Inflammatory macrophage (primary cell): ENCODE measurements around the gene CNTNAP5.
"Not testable (repeated sequence)": the region's sequence is repeated elsewhere in the genome, so short reads cannot be mapped to it uniquely, and the experiment has no call there.

Source experiments
- DNase-seq, 2 donors: peaks; one replicate each; pipeline ENCODE4 v3.0.0-alpha.2; 2020 to 2022

Gene CNTNAP5

GRCh38 chr2:124327303-124327702 lies 302.2 kb downstream of the CNTNAP5 start:
- no peak for DNase-seq

- no peak for DNase-seq
These were observed 303.3 kb downstream of the CNTNAP5 start for GRCh38 chr2:124328397-124328796.

GRCh38 chr2:124333784-124334183 lies 308.7 kb downstream of the CNTNAP5 start:
- no peak for DNase-seq

- DNase-seq = no peak
These were observed 310.0 kb downstream of the CNTNAP5 start for GRCh38 chr2:124335058-124335457.

GRCh38 chr2:124339709-124340108 lies 314.6 kb downstream of the CNTNAP5 start:
- no peak for DNase-seq

- DNase-seq = no peak
These were observed 318.9 kb downstream of the CNTNAP5 start for GRCh38 chr2:124343827-124344498.

- no peak for DNase-seq
These were observed 322.1 kb downstream of the CNTNAP5 start for GRCh38 chr2:124347209-124347608.

GRCh38 chr2:124353656-124354055 lies 328.6 kb downstream of the CNTNAP5 start:
- no peak for DNase-seq

- no peak for DNase-seq
These were observed 329.4 kb downstream of the CNTNAP5 start for GRCh38 chr2:124354466-124354865.

- DNase-seq = not testable (repeated sequence)
These were observed 336.9 kb downstream of the CNTNAP5 start for GRCh38 chr2:124361966-124362365.

- DNase-seq = no peak
These were observed 344.1 kb downstream of the CNTNAP5 start for GRCh38 chr2:124369181-124369580.

- DNase-seq = no peak
These were observed 355.2 kb downstream of the CNTNAP5 start for GRCh38 chr2:124380221-124380749.

GRCh38 chr2:124382067-124382618 lies 357.1 kb downstream of the CNTNAP5 start:
- no peak for DNase-seq

GRCh38 chr2:124395961-124396360 lies 370.9 kb downstream of the CNTNAP5 start:
- DNase-seq = no peak

GRCh38 chr2:124402274-124402673 lies 377.2 kb downstream of the CNTNAP5 start:
- DNase-seq = no peak

- DNase-seq = not testable (repeated sequence)
These were observed 382.9 kb downstream of the CNTNAP5 start for GRCh38 chr2:124407836-124408534.

- no peak for DNase-seq
These were observed 399.0 kb downstream of the CNTNAP5 start for GRCh38 chr2:124424074-124424473.

- DNase-seq = no peak
These were observed 401.0 kb downstream of the CNTNAP5 start for GRCh38 chr2:124426122-124426521.

- DNase-seq = no peak
These were observed 401.5 kb downstream of the CNTNAP5 start for GRCh38 chr2:124426625-124427024.

- no peak for DNase-seq
These were observed 412.7 kb downstream of the CNTNAP5 start for GRCh38 chr2:124437811-124438210.

- no peak for DNase-seq
These were observed 425.4 kb downstream of the CNTNAP5 start for GRCh38 chr2:124450481-124450880.

- DNase-seq = no peak
These were observed 451.2 kb downstream of the CNTNAP5 start for GRCh38 chr2:124476291-124476690.

GRCh38 chr2:124478761-124479160 lies 453.7 kb downstream of the CNTNAP5 start:
- no peak for DNase-seq

- DNase-seq = no peak
These were observed 455.9 kb downstream of the CNTNAP5 start for GRCh38 chr2:124480958-124481357.
